Activated CD4-positive, alpha-beta T cell treated with anti-CD3 and anti-CD28 coated beads, Interleukin-2, Interleukin-6, amounts not matched to agents 100 ng/mL and 50 ng/mL, durations not matched to agents 16 hours and 8 hours (primary cell): ENCODE data around the gene PPT1.

ENCODE experiments used
- DNase-seq: peaks from one replicate; pipeline ENCODE4 v3.0.0-alpha.2; 2020

Gene PPT1

DNA sequence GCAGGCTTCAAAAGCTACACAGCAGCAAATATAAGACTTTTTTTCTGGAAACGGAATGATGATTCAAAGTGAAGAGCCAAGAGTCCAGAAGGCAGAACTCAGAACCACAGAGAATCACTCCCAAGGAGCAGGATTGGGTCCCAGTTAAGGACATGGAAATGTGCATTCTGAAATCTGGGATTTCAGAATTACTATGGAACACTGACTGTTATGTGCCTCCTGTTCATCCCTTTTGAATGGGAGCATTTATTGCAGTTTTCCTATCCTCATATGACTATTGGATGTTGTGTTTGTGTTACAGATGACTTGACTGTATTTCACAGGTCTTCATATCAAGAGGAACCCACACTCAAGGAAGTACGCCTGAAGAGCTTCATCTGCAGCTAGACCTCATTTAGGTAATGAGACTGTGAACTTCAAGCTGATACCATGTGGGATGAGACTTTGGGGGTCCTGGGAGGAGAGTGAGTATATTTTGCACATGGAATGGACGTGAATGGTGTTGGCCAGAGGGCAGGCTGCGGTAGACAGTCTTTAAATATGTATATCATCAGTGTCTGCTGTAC lies 73.6 kb downstream of the PPT1 start:
- DNase-seq = no peak
